ENCODE results near the gene LDLRAD2.

LDLRAD2 gene

DNA sequence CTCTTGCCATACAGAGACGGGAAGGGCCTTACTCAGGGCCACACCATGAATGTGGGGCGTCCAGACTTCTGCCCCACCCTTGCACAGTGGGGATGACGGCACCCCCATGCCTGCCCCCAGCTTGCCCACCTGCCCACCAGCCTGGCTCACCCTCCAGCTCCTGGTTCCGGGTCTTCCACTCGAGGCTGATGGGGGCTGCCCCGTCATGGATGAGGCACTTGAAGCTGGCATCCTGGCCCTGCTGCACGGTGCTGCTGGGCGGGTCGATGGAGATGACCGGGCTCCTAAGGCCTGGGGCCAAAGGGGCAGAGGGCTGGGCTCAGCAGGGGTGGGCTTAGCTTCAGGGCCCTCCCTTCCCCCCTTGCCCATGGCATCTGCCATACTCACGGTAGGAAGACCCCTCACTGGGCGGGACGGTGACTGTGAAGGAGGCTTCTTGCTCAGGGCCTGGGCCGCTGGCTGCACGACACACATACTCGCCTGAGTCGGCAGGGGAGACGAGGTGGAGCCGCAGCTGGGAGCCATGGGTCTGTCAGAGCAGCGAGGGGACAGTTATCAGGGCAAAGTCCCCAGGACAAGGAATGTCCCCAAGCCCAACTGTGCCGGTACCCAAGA lies 29.9 kb downstream of the LDLRAD2 start:
- in situ Hi-C loops (cut with HindIII; ENCODE audit: low sequenced_read_pairs), result no loop called here

DNA sequence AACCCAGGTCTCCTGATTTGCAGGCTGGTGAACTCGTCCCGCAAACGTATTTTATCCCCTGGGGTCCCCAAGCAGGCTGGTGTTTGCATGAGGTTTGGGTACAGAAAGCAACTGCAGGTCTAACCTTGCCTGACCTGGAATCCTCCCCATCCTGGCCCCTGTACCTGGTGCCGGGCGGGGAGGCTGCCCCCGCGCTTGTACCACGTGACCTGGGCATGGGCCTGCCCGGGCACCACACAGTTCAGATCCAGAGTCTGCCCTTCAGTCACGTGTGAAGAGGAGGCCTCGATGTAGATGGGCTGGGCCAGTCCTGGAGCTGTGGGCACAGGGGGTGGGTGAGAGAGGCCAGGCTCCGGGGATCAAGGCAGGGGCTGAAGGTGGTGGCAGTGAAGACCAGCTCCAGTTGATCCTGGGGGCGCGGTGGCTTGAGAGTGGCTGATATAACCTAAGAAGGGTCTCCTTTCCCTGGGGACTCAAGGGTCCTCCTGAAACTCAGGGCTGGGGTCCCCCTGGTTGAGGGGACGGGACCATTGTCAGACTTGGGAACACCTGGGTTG lies 30.6 kb downstream of the LDLRAD2 start:
- in situ Hi-C loops (cut with HindIII; ENCODE audit: low sequenced_read_pairs), result no loop called here

DNA sequence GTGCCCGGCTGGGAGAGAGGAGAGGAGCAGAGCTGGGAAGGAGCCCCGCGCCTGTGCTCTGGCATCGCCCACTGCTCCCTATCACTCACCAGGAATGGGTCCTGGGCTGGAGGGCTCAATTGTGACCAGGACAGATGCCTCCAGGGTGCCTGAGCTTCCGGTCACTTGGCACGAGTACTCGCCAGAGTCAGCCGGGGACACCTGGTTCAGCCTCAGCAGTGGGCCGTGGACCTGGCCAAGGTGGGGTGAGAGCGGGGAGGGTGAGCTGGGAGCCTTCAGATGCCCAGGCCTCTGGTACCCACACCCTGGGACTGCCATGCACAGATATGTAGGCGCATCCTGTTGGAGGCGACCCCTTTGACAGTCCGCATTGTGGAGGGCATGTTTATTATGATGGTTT lies 31.1 kb downstream of the LDLRAD2 start:
- in situ Hi-C loops (cut with HindIII; ENCODE audit: low sequenced_read_pairs), result no loop called here

DNA sequence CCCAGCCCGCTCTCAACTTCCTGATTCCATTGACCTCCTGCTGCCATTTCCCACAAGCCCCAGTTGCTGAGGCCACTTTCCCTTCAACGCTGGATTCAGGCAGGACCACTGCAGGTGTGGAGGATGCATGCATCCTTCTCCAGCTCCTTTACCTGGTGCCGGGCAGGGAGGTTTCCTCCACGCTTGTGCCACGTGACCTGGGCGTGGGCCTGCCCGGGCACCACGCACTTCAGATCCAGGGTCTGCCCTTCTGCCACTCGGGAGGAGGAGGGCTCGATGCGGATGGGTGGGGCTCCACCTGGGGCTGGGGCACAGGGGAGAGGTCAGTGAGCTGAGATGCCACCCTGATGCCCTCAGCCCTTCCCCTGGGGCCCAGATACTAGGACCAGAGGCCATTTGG lies 31.9 kb downstream of the LDLRAD2 start:
- in situ Hi-C loops (cut with HindIII; ENCODE audit: low sequenced_read_pairs), result no loop called here

DNA sequence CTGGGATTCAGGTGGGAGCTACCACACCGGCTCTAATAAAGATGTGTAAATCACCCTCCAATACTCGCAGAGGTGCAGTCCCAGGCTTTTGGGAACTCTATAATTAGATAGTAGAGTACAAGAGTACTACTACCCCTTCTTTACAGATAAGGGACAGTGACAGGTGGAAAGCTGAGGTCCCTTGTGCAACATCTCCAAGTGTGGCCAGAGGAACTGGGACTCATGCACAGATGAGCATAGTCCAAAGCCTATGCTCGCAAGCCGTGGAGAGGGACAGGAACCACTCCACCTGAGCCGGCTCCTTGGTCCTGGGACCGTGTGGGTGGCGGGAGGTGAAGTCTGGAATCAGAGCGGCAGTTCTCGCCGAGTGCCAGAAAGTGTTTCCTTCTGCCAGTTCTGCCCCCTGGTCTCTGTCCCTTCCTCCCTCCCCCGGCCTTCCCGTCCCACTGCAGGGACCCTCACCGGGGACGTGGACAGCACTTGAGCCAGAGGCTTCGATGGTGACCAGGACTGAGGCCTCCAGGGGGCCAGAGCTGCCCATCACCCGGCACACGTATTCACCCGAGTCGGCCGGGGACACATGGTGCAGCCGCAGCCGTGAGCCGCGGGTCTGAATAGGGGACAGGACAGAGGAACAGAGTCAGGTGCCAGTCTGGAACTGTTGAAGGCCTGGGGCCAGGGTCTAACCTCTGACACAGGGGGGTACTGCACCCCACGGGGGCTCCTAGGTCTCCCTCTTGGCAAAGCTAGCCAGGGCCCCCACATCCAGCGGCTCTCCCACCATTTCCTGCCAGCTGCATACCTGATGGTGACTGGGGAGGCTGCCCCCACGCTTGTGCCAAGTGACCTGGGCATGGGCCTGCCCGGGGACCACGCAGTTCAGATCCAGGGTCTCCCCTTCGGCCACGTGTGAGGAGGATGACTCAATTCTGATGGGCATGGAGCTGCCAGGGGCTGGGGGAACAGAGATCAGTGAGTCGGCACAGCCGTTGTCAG lies 33.9 kb downstream of the LDLRAD2 start:
- in situ Hi-C loops (cut with HindIII; ENCODE audit: low sequenced_read_pairs), result no loop called here

DNA sequence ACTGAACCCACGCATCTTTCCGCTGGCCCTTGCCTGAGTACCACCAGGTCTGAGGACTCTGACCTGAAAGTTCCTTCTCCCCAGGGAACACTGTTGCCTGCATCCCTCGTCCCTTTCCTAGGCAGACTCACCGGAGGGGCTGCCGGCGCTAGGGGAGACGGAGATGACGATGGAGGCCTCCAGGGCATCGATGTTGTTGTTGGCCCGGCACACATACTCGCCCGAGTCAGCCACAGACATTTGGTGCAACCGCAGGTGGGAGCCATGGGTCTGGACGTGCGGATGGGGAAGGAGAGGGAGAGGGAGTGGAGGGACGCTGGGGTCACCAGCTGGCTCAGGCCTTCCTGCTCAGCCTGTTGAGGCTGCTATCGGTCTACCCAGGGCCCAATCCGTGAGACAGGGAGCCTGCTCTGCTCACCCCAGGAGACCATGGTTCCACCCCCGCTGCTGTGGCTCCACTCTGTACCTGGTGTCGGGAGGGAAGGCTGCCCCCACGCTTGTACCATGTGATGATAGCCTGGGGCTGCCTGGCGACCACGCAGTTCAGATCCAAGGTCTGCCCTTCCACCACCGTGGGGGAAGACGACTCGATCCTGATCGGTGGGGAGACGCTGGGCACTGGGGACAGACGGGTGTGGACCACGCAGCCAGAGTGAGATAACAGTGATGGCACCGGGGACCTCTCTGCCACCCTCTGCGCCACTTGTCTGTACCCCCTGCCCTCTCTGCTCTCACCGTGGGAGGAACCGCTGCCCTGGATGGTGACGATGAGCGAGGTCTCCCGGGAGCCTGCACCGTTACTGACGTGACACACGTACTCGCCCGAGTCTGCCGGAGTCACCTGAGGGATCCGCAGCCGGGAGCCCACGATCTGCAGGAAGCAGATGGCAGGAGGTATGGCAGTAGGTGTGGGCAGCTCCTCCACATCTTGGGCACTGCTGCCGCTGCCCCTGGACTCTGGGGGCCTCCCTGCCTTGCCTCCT lies 35.4 kb downstream of the LDLRAD2 start:
- in situ Hi-C loops (cut with HindIII; ENCODE audit: low sequenced_read_pairs), result no loop called here

DNA sequence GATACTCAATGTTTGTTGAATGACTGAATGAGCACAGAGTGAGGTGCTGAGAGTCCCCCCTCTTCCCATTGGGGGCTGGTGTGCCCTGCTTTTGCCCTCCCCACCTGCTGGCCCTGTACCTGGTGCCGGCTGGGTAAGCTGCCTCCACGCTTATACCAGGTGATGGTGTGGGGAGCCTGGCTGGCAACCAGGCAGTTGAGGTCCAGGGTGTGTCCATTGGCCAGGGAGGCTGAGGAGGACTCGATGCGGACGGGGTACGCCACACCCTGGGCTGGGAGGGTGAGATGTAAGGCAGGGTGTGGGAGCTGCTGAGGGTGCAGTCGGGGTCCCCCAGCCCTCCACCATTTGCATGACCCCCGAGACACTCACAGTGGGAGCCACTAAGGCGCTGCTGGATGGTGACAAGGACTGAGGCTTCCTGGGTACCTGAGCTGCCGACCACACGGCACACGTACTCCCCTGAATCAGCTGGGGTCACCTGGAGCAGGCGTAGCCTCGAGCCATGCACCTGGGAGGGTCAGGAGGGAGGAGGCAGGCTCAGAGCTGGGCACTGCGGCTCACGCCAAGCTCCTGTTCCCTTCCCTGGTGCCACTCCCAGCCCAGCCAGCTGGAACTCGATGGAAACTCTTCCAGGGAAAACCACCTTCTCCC lies 36.6 kb downstream of the LDLRAD2 start:
- in situ Hi-C loops (cut with HindIII; ENCODE audit: low sequenced_read_pairs), result no loop called here

DNA sequence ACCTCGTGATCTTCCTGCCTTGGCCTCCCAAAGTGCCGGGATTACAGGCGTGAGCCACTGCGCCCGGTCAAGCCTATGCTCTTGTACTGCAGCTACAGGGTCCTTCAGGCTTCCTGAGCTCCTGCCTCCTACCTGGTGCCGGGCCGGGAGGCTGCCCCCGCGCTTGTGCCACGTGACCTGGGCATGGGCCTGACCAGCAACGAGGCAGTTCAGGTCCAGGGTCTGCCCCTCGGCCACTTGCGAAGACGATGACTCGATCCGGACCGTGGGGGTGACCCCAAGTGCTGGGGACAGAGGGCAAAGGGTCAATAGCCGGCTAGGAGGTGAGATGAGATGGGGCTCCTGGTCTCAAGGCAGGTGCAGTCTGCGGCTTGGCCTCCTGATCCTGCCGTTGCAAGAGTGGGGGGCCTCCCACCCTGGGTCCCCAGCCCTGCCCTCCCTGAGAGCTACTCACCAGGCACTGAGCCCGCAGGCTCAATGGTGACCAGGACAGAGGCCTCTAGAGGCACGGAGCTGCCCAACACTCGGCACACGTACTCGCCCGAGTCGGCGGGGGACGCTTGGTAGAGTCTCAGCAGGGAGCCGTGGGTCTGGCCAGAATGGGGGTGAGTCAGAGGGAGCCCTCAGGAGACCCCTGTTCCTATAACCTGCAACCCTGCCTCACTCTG lies 38.0 kb downstream of the LDLRAD2 start:
- in situ Hi-C loops (cut with HindIII; ENCODE audit: low sequenced_read_pairs), result no loop called here

DNA sequence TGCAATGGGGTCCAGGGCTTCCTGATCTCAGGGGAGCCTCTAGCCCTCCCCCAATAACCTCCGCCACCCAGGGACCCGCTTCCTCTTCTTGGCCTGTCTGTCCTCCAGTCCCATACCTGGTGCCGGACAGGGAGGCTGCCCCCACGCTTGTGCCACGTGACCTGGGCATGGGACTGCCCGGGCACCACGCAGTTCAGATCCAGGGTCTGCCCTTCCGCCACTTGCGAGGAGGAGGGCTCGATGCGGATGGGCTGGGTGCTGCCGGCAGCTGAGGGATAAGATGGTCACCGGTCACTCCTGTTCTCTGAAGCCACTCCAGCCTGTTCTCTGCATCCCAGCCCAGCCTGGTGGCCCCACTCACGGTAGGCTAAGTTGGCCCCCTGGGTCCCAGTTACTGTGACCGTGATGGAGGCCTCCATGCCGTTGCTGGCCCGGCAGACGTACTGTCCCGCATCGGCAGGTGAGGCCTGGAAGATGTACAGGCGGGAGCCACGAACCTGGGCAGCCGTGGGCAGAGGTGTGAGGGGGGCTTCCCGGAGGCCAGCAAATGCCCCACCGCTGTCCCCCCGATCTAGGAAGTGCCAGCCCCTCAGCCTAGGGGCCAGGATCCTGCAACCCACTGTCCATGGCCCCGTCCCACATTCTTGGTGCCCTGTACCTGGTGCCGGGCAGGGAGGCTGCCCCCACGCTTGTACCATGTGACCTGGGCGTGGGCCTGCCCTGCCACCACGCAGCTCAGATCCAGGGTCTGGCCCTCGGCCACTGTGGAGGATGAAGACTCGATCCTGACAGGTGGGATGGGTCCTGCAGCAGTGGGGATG lies 39.6 kb downstream of the LDLRAD2 start:
- in situ Hi-C loops (cut with HindIII; ENCODE audit: low sequenced_read_pairs), result no loop called here

DNA sequence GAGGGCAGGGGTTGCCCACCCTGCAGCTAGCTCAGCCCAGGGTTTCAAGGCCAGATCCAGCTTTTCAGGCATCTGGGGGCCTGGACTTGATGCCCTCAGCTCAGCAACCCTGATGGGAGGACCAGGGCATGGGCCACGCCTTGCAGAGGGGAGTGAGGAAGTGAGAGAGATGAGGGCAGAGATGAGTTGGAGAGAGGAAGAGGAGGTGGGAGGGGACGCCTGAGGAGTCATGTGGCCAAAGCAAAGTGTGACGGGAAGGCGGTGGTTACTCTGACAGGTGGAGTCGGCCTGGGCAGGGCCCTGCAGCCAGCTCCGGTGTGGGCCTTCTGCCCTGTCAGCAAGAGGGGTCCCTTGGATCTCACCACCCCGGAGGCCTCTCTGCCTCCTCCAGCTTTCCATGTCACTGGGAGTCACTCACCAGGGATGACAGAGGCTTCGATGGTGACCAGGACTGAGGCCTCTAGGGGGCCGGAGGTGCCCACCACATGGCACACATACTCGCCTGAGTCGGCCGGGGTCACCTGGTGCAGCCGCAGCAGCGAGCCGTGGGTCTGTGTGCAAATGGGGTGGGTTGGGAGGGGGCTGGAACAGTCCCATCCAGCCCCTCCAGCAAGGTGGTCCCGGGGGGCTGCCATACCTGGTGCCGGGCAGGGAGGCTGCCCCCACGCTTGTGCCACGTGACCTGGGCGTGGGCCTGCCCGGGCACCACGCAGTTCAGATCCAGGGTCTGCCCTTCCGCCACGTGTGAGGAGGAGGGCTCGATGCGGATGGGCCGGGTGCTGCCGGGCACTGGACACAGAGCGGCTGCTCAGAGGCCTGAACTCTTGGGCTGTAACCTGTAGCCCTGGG lies 40.4 kb downstream of the LDLRAD2 start:
- in situ Hi-C loops (cut with HindIII; ENCODE audit: low sequenced_read_pairs), result no loop called here

DNA sequence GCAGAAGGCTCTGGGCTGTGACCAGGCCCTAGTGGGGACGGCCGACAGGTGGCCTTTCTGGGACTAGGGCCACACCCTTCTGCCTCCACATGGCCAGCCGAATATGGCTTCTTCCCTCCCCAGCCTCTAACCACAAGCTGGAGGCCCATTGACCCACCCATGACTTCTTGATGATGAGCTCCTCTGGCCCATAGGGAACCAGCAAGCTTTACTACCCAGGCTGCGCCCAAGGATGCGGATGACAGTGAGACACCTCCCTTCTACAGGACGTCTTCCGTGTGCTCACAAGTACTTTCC lies 41.0 kb downstream of the LDLRAD2 start:
- in situ Hi-C loops (cut with HindIII; ENCODE audit: low sequenced_read_pairs), result no loop called here

DNA sequence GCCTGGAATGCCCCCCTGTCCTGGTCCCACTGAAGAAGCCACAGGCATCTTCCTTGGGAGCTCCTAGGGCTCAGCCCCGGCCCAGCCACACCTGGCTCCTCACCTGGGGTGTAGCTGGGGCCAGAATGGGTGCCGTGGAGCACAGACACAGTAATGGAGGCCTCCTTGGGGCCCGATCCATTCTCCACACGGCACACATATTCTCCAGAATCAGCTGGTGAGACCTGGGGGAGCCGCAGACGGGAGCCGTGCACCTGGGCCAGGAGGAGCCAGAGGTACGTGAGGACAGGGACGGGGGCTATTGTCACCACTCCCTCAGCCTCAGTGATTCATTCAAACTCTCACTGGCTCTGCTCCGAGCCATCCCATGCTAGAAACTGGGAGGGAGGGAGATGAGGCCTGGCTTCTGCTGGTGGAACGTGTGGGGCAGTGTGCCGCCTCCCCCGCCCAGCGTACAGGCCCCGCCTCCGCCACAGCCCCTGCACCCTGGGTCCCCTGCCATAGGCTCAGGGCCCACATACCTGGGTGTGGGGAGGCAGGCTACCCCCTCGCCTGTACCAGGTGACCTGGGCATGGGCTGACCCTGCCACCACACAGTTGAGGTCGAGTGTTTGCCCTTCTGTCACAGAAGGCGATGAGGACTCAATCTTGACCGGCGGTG lies 42.2 kb downstream of the LDLRAD2 start:
- in situ Hi-C loops (cut with HindIII; ENCODE audit: low sequenced_read_pairs), result no loop called here

DNA sequence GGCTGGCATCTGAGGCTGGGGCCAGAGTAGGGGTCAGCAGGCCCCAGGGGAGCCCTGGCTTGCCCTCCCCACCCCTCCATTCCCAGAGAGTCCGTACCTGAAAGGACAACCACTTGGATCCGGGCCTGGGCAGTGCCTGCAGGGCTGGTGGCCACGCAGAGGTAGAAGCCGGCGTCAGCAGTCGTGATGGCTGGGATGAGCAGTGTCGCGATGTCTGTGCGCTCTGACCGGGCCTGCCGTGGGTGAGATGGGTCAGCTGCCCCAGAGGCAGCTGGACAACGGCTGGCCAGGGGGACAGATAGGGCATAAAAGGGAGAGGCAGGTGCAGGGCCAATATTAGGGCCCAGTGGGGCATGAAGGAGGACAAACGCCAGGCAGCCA lies 42.7 kb downstream of the LDLRAD2 start:
- in situ Hi-C loops (cut with HindIII; ENCODE audit: low sequenced_read_pairs), result no loop called here

DNA sequence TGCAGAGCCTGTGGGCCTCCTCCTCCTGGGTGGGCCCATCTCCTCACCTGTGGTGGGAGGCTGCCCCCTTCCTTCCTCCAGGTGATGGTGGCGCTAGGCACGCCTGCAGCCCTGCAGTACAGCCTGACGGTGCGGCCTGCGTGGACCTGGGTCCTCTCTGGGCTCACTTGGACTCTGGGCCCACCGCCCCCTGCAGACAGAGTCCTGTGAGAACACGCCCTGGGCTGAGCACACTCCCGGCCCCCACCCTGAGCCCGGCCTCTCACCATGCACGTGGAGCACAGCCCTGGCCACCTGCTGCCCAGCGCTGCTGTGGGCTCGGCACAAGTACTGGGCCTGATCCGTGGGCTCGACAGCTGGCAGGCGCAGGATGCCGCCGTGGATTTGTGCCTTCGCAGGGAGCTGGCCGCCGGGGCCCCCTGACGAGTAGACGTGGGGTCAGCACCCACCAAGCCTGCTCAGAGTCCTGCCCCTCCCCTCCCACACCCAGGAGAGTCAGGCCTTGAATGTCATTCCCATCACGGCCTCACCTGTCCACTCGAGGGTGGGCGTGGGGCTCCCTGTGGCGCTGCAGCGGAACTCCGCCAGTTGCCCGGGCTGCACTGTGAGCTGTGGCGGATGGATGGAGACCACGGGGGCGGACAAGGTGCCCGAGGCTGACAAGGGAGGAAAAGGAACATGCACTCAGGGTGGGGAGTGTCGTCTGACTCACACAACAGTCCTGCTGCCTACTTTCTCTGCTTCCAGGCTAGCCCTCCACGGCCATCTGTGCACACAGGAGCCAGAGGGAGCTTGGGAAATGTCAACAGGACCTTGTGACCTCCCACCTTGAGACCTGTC lies 43.4 kb downstream of the LDLRAD2 start:
- in situ Hi-C loops (cut with HindIII; ENCODE audit: low sequenced_read_pairs), result no loop called here

DNA sequence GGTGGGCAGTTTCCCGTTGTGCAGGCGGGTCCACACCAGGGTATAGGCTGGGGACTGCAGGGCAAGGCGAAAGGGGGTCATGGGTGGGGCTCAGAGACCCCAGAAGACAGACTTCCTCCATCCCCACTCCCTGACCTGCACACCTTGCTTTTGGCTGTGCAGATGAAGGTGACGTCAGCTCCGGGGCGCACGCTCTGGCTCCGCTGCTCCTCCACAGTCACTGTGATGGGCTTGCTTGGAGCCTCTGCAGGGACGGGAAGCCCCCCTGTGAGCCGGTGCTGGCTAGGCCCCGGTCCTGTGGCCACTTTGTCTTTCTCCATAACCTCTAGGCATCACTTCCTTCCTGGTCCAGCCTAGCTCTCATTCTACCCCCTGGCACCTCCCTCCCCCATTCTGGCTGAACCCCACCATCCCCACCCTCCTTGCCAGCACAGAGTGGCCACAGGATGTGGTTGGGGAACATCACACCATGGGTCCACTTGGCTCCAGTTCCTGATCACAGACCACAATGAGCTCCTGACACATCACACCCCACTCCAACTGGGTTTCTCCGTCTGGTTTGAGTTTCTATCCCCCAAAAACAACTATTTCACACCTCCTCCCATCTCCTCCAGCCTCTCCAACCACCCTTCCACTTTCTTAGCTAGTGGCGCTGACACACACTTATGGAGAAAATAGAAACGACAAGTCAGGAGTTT lies 45.2 kb downstream of the LDLRAD2 start:
- in situ Hi-C loops (cut with HindIII; ENCODE audit: low sequenced_read_pairs), result no loop called here
